DND-41 (cell line): ENCODE data around the gene SCRG1.
A peak's percentile ranks its signal among the peaks of the same experiment; 100 is the strongest.

Source experiments
- ATAC-seq: fragments of 200-7000 bp; cut with Tn5 transposase; 3 replicates; pipeline ENCODE4 v1.9.1; 2021; ENCODE audit warnings: low read depth; ENCODE audit not compliant: insufficient read depth
- DNase-seq: peaks from one replicate; pipeline ENCODE4 v3.0.0-alpha.2; 2020
- H2AFZ ChIP-seq: 2 replicates; pipeline ENCODE4 v1.6.0; 2012; ENCODE audit warnings: low read depth, low read length
- H3K27ac ChIP-seq: 2 replicates; pipeline ENCODE4 v1.5.1; 2012; ENCODE audit warnings: low read length, inconsistent platforms
- H3K27me3 ChIP-seq: fragments of 200-600 bp; sonication (generic); 2 replicates; pipeline ENCODE4 v1.6.0; 2012; ENCODE audit warnings: low read length, mild to moderate bottlenecking, inconsistent platforms; ENCODE audit not compliant: insufficient read depth, poor library complexity
- H3K36me3 ChIP-seq: 2 replicates; pipeline ENCODE4 v1.5.1; 2012; ENCODE audit warnings: low read length, inconsistent platforms; ENCODE audit not compliant: insufficient read depth
- H3K4me1 ChIP-seq: 2 replicates; pipeline ENCODE4 v1.5.1; 2012; ENCODE audit warnings: mild to moderate bottlenecking, low read length; ENCODE audit not compliant: insufficient read depth
- H3K4me2 ChIP-seq: 2 replicates; pipeline ENCODE4 v1.6.0; 2012; ENCODE audit warnings: mild to moderate bottlenecking, moderate library complexity, low read length, inconsistent platforms; ENCODE audit not compliant: insufficient read depth
- H3K4me3 ChIP-seq, 2 experiments: fragments of 200-600 bp in 1 of 2; shearing (Covaris generic) in 1 of 2; 2 replicates each; pipeline ENCODE4 v1.5.1; 2012 to 2016; ENCODE audit warnings: inconsistent platforms in 2 of 2, low read length in 2 of 2, mild to moderate bottlenecking in 2 of 2, low read depth in 1 of 2, moderate library complexity in 1 of 2
- H3K79me2 ChIP-seq: 2 replicates; pipeline ENCODE4 v1.6.0; 2012; ENCODE audit warnings: low read length, inconsistent platforms; ENCODE audit not compliant: insufficient read depth
- H3K9ac ChIP-seq: 2 replicates; pipeline ENCODE4 v1.6.0; 2012; ENCODE audit warnings: low read depth, mild to moderate bottlenecking, inconsistent platforms, low read length, moderate library complexity
- H3K9me3 ChIP-seq: 2 replicates; pipeline ENCODE4 v1.5.1; 2012; ENCODE audit warnings: low read length, moderate library complexity, mild to moderate bottlenecking, inconsistent platforms; ENCODE audit not compliant: insufficient read depth, severe bottlenecking
- H4K20me1 ChIP-seq: 2 replicates; pipeline ENCODE4 v1.6.0; 2012; ENCODE audit warnings: low read length; ENCODE audit not compliant: insufficient read depth
- CTCF ChIP-seq: IDR thresholded peaks from 2 replicates; pipeline ENCODE4 v1.5.1; 2012; ENCODE audit warnings: borderline replicate concordance, low read length, moderate library complexity, mild to moderate bottlenecking; ENCODE audit not compliant: poor library complexity, severe bottlenecking; ENCODE audit errors: extremely low read depth
- EZH2 ChIP-seq: IDR thresholded peaks from 3 replicates; pipeline ENCODE4 v1.6.1; 2012; ENCODE audit warnings: borderline replicate concordance, low read depth, mild to moderate bottlenecking, moderate library complexity, low read length, inconsistent platforms; ENCODE audit not compliant: severe bottlenecking

SCRG1 gene

GRCh38 chr4:173337463-173337862, 61.5 kb downstream of the SCRG1 start:
- H3K79me2 ChIP-seq, result peaks cover 60% of the 10 kb centered on the region

GRCh38 chr4:173334891-173335752, 63.8 kb downstream of the SCRG1 start:
- H4K20me1 ChIP-seq, result peaks cover 29% of the 10 kb centered on the region
- no peaks in the 10 kb centered on the region for H3K9me3 ChIP-seq
- peaks cover 50% of the 10 kb centered on the region for H3K4me1 ChIP-seq
- peak overlapping the region; percentile 90 for H3K9ac ChIP-seq
- DNase-seq (peak; percentile 88), ATAC-seq (peak; percentile 56)
- TF ChIP-seq EZH2 (no peak), CTCF (no peak)
- H3K79me2 ChIP-seq, result peaks cover 82% of the 10 kb centered on the region
- H2AFZ ChIP-seq, result peak overlapping the region; percentile 91
- H3K36me3 ChIP-seq, result peaks cover 37% of the 10 kb centered on the region
- peak overlapping the region; percentile 94 for H3K4me2 ChIP-seq
- H3K27me3 ChIP-seq, result no peaks in the 10 kb centered on the region
- peak overlapping the region; percentile 81 to 92 for H3K4me3 ChIP-seq
- H3K27ac ChIP-seq, result peak overlapping the region; percentile 98

More at GRCh38 chr4:173337463-173337862, 61.5 kb downstream of the SCRG1 start:
- peaks cover 15% of the 10 kb centered on the region for H3K36me3 ChIP-seq
- H2AFZ ChIP-seq, result no peak overlapping the region
- 0 out of 2 replicates have a peak overlapping the region, but pooled peaks have one; percentile 3 for H3K27ac ChIP-seq
- peaks cover 31% of the 10 kb centered on the region for H3K4me1 ChIP-seq
- DNase-seq (no peak), ATAC-seq (no peak)
- H4K20me1 ChIP-seq, result peaks cover 10% of the 10 kb centered on the region
- H3K27me3 ChIP-seq, result no peaks in the 10 kb centered on the region
- no peak overlapping the region for H3K9ac ChIP-seq
- H3K4me2 ChIP-seq, result peak overlapping the region; percentile 20; the same call in 1 of the 2 replicates
- TF ChIP-seq CTCF (no peak), EZH2 (no peak)
- H3K9me3 ChIP-seq, result no peaks in the 10 kb centered on the region
- no peak overlapping the region for H3K4me3 ChIP-seq
